SK-N-SH (cell line): ENCODE data around the gene HBA1. TPM values are rescaled to one million over a fixed set of nuclear protein-coding genes. Genes with fewer than 3 reads are reported as not detected.

Experiments used
- CTCF ChIA-PET: fragments of 300-600, 350-600 bp; formaldehyde crosslinking; extraction: SDS; loops from one replicate; lab custom pipeline; 2021; lab: Yijun Ruan, JAX
- POLR2A ChIA-PET: fragments of 350-600 bp; sonication (Branson Sonifier 250); formaldehyde crosslinking; extraction: SDS; loops from one replicate; lab custom pipeline; 2020; ENCODE audit warnings: antibody characterized with exemption, inconsistent platforms; lab: Yijun Ruan, JAX
- DNase-seq: peaks from one replicate; pipeline ENCODE4 v3.0.0; 2012
- H2AFZ ChIP-seq: fragments of 200-600 bp; sonication (generic); 2 replicates; pipeline ENCODE4 v1.8.1; 2016; ENCODE audit warnings: antibody characterized with exemption, mild to moderate bottlenecking, low read depth
- H3F3A ChIP-seq: fragments of 200-600 bp; sonication (generic); replicated peaks from 2 replicates; pipeline ENCODE3; 2016; ENCODE audit warnings: antibody characterized with exemption, mild to moderate bottlenecking; ENCODE audit not compliant: insufficient read depth
- H3K27ac ChIP-seq, 2 experiments: fragments of 200-500 bp in 1 of 2; fragments of 200-600 bp in 1 of 2; sonication (Bioruptor generic) in 1 of 2; sonication (generic), shearing (Covaris generic) in 1 of 2; 2 replicates each; pipeline versions ENCODE4 v1.5.1 to v1.6.1; 2014 to 2016; ENCODE audit warnings: low read depth in 2 of 2, inconsistent platforms in 1 of 2, low read length in 1 of 2, mild to moderate bottlenecking in 1 of 2, mixed read lengths in 1 of 2
- H3K27me3 ChIP-seq: fragments of 200-600 bp; sonication (generic), shearing (Covaris generic); 2 replicates; pipeline ENCODE4 v1.6.1; 2016; ENCODE audit warnings: mixed run types; ENCODE audit not compliant: insufficient read depth
- H3K36me3 ChIP-seq, 2 experiments: fragments of 200-500 bp in 1 of 2; fragments of 200-600 bp in 1 of 2; sonication (Bioruptor generic) in 1 of 2; sonication (generic) in 1 of 2; replicated peaks in 1 of 2; 2 replicates each; pipeline versions ENCODE3 to v1.5.1; 2014 to 2016; ENCODE audit warnings: low read length in 1 of 2, mild to moderate bottlenecking in 1 of 2; ENCODE audit not compliant: insufficient read depth in 2 of 2, control insufficient read depth in 1 of 2
- H3K4me1 ChIP-seq, 2 experiments: fragments of 200-500 bp in 1 of 2; fragments of 200-600 bp in 1 of 2; sonication (Bioruptor generic) in 1 of 2; sonication (generic), shearing (Covaris generic) in 1 of 2; 2 replicates each; pipeline versions ENCODE4 v1.5.1 to v1.6.1; 2014 to 2016; ENCODE audit warnings: low read depth in 1 of 2, low read length in 1 of 2, mixed run types in 1 of 2; ENCODE audit not compliant: insufficient read depth in 2 of 2, control insufficient read depth in 1 of 2
- H3K4me2 ChIP-seq: fragments of 200-600 bp; sonication (generic), shearing (Covaris generic); 2 replicates; pipeline ENCODE4 v1.6.1; 2017; ENCODE audit warnings: mixed run types
- H3K4me3 ChIP-seq, 2 experiments: fragments of 200-500 bp in 1 of 2; fragments of 200-600 bp in 1 of 2; sonication (Bioruptor generic) in 1 of 2; sonication (generic), shearing (Covaris generic) in 1 of 2; 2 replicates each; pipeline versions ENCODE4 v1.5.1 to v1.8.1; 2014 to 2016; ENCODE audit warnings: low read depth in 2 of 2, inconsistent platforms in 1 of 2, low read length in 1 of 2, mild to moderate bottlenecking in 1 of 2, mixed read lengths in 1 of 2, moderate library complexity in 1 of 2
- H3K79me2 ChIP-seq: fragments of 200-600 bp; sonication (generic); 2 replicates; pipeline ENCODE4 v1.8.1; 2017; ENCODE audit warnings: mild to moderate bottlenecking; ENCODE audit not compliant: insufficient read depth
- H3K9ac ChIP-seq: fragments of 200-600 bp; sonication (generic); 2 replicates; pipeline ENCODE4 v1.6.1; 2017; ENCODE audit warnings: mixed run types
- H3K9me2 ChIP-seq: fragments of 200-600 bp; sonication (generic); 2 replicates; pipeline ENCODE4 v1.6.1; 2017; ENCODE audit warnings: mixed run types
- H3K9me3 ChIP-seq: fragments of 200-600 bp; sonication (generic); 2 replicates; pipeline ENCODE4 v1.6.1; 2017; ENCODE audit warnings: mixed run types, mild to moderate bottlenecking, moderate library complexity
- H4K20me1 ChIP-seq: fragments of 200-600 bp; sonication (generic); 2 replicates; pipeline ENCODE4 v1.6.1; 2017; ENCODE audit warnings: mild to moderate bottlenecking, mixed run types; ENCODE audit not compliant: insufficient read depth
- CHD2 ChIP-seq: fragments of 150-350 bp; IDR thresholded peaks from 2 replicates; pipeline ENCODE4 v1.6.1; 2018; ENCODE audit warnings: low read length; ENCODE audit not compliant: partially characterized antibody
- ELF1 ChIP-seq: IDR thresholded peaks from 2 replicates; pipeline ENCODE4 v1.4.0; 2012
- EP300 ChIP-seq, 2 experiments: IDR thresholded peaks; 2 replicates each; pipeline versions ENCODE4 v1.4.0 to v1.6.1; 2012; ENCODE audit warnings: borderline replicate concordance in 1 of 2, low read depth in 1 of 2, low read length in 1 of 2
- EZH2phosphoT487 ChIP-seq: fragments of 200-600 bp; sonication (generic); IDR thresholded peaks from 2 replicates; pipeline ENCODE4 v1.6.1; 2017; ENCODE audit warnings: low read depth, mixed run types, mild to moderate bottlenecking, antibody characterized with exemption, moderate library complexity, borderline replicate concordance
- FOSL2 ChIP-seq: IDR thresholded peaks from 2 replicates; pipeline ENCODE4 v1.4.0; 2012; ENCODE audit warnings: low read depth, mild to moderate bottlenecking, moderate library complexity, borderline replicate concordance
- FOXJ3 ChIP-seq: sonication (generic); formaldehyde crosslinking; IDR thresholded peaks from 2 replicates; pipeline ENCODE4 v1.5.1; 2020; ENCODE audit warnings: mild to moderate bottlenecking, missing genetic modification reagents
- FOXM1 ChIP-seq: IDR thresholded peaks from 2 replicates; pipeline ENCODE4 v1.4.0; 2012; ENCODE audit warnings: low read depth, mild to moderate bottlenecking
- GABPA ChIP-seq: IDR thresholded peaks from 2 replicates; pipeline ENCODE4 v1.4.0; 2012; ENCODE audit warnings: low read depth, mild to moderate bottlenecking
- MXI1 ChIP-seq: IDR thresholded peaks from 2 replicates; pipeline ENCODE4 v1.6.1; 2012; ENCODE audit warnings: mild to moderate bottlenecking, low read depth, low read length, improper control_type of control experiment
- NRF1 ChIP-seq: IDR thresholded peaks from 2 replicates; pipeline ENCODE4 v1.6.1; 2012; ENCODE audit warnings: low read depth, mild to moderate bottlenecking, low read length
- RAD21 ChIP-seq: IDR thresholded peaks from 2 replicates; pipeline ENCODE4 v1.6.1; 2012; ENCODE audit warnings: mild to moderate bottlenecking, low read length
- RCOR1 ChIP-seq: fragments of 150-350 bp; IDR thresholded peaks from 2 replicates; pipeline ENCODE4 v1.6.1; 2017; ENCODE audit warnings: antibody characterized with exemption, low read length
- REST ChIP-seq: IDR thresholded peaks from 2 replicates; pipeline ENCODE4 v1.6.1; 2012; ENCODE audit warnings: mild to moderate bottlenecking, low read depth, low read length, moderate library complexity
- RFX5 ChIP-seq: IDR thresholded peaks from 2 replicates; pipeline ENCODE4 v1.6.1; 2012; ENCODE audit warnings: mild to moderate bottlenecking, improper control_type of control experiment, low read length
- SIN3A ChIP-seq: IDR thresholded peaks from 2 replicates; pipeline ENCODE4 v1.6.1; 2012; ENCODE audit warnings: low read depth, mild to moderate bottlenecking, low read length, moderate library complexity, borderline replicate concordance
- SMC3 ChIP-seq: IDR thresholded peaks from 2 replicates; pipeline ENCODE4 v1.6.1; 2012; ENCODE audit warnings: low read depth, low read length, improper control_type of control experiment
- WGBS: methylation state at CpG from one replicate; pipeline ENCODE4 v1.1.6; 2017; ENCODE audit warnings: low lambda C conversion rate; 5-methylcytosine and 5-hydroxymethylcytosine counted together
- polyA plus RNA-seq, 3 experiments: library from polyadenylated mRNA; depleted of rRNA; stranded (reverse); fragments of >200 nt; gene quantifications; 2 replicates each; pipeline ENCODE4 v1.2.3, GENCODE V29; 2012
- TF ChIP-seq, protein P1 (sequence below): fragments of 200-600 bp; sonication (generic); IDR thresholded peaks from 2 replicates; pipeline ENCODE4 v1.6.1; 2017; ENCODE audit warnings: antibody characterized with exemption, mild to moderate bottlenecking, moderate library complexity
- TF ChIP-seq, protein P2 (sequence below): fragments of 150-350 bp; IDR thresholded peaks from 2 replicates; pipeline ENCODE4 v1.6.1; 2016; ENCODE audit warnings: mild to moderate bottlenecking, low read depth, low read length
- TF ChIP-seq, protein P3 (sequence below): fragments of 150-350 bp; IDR thresholded peaks from 2 replicates; pipeline ENCODE4 v1.6.1; 2017; ENCODE audit warnings: antibody characterized with exemption, low read length, low read depth, borderline replicate concordance

HBA1 gene
- polyA plus RNA-seq, 1 of the 3 experiments (the other 2 are of a cell fraction), result not detected

- Histone ChIP-seq H3K27me3 (peaks cover 28% of the 10 kb centered on the region), H3K36me3 (no peaks in the 10 kb centered on the region), H3K9me3 (no peaks in the 10 kb centered on the region), H2AFZ (no peak overlapping the region), H3F3A (no peaks in the 10 kb centered on the region), H3K4me3 (no peak overlapping the region), H4K20me1 (peaks cover 4% of the 10 kb centered on the region; the same call in 1 of the 2 replicates), H3K9ac (no peak overlapping the region), H3K9me2 (no peaks in the 10 kb centered on the region), H3K4me2 (no peak overlapping the region), H3K4me1 (peaks cover 0 to 13% of the 10 kb centered on the region in 2 experiments; a peak in 1 of 4 replicates), H3K27ac (no peak overlapping the region), H3K79me2 (no peaks in the 10 kb centered on the region)
- DNase-seq, result no peak
- CTCF ChIA-PET, result interaction anchor here (1.6 to 2.7 kb wide), 5 partner anchors 11 to 104 kb away, joined by 4 to 28 read pairs (median 7); partner anchors contain the start of gene HBQ1
- 28% methylated on average over 3 of the region's 3 CpGs for WGBS
- TF ChIP-seq RFX5 (no peak), FOSL2 (no peak), NRF1 (no peak), CHD2 (no peak), RCOR1 (no peak), REST (no peak), EP300 (IDR thresholded peaks at IDR 0.05; ENCODE audit: borderline replicate concordance in 1 of 2, low read depth in 1 of 2, low read length in 1 of 2) (no peak), EZH2phosphoT487 (no peak), ELF1 (no peak), MXI1 (no peak), FOXJ3 (CRISPR knock-in tag) (no peak), GABPA (no peak), SMC3 (no peak), SIN3A (no peak), RAD21 (no peak), FOXM1 (no peak)
- TF ChIP-seq, protein P1, sequence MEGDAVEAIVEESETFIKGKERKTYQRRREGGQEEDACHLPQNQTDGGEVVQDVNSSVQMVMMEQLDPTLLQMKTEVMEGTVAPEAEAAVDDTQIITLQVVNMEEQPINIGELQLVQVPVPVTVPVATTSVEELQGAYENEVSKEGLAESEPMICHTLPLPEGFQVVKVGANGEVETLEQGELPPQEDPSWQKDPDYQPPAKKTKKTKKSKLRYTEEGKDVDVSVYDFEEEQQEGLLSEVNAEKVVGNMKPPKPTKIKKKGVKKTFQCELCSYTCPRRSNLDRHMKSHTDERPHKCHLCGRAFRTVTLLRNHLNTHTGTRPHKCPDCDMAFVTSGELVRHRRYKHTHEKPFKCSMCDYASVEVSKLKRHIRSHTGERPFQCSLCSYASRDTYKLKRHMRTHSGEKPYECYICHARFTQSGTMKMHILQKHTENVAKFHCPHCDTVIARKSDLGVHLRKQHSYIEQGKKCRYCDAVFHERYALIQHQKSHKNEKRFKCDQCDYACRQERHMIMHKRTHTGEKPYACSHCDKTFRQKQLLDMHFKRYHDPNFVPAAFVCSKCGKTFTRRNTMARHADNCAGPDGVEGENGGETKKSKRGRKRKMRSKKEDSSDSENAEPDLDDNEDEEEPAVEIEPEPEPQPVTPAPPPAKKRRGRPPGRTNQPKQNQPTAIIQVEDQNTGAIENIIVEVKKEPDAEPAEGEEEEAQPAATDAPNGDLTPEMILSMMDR, result no peak
- TF ChIP-seq, protein P2, sequence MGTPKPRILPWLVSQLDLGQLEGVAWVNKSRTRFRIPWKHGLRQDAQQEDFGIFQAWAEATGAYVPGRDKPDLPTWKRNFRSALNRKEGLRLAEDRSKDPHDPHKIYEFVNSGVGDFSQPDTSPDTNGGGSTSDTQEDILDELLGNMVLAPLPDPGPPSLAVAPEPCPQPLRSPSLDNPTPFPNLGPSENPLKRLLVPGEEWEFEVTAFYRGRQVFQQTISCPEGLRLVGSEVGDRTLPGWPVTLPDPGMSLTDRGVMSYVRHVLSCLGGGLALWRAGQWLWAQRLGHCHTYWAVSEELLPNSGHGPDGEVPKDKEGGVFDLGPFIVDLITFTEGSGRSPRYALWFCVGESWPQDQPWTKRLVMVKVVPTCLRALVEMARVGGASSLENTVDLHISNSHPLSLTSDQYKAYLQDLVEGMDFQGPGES, result no peak
- TF ChIP-seq, protein P3, sequence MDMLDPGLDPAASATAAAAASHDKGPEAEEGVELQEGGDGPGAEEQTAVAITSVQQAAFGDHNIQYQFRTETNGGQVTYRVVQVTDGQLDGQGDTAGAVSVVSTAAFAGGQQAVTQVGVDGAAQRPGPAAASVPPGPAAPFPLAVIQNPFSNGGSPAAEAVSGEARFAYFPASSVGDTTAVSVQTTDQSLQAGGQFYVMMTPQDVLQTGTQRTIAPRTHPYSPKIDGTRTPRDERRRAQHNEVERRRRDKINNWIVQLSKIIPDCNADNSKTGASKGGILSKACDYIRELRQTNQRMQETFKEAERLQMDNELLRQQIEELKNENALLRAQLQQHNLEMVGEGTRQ, result no peak
- POLR2A ChIA-PET, result no interaction called here
These were observed 7.5 kb upstream of the HBA1 start for GRCh38 chr16:169014-169413.
